GM13977 (cell line): ENCODE measurements around the gene MAGI1.

Experiments used
- DNase-seq: peaks from one replicate; pipeline ENCODE4 v3.0.0; 2012; ENCODE audit warnings: low spot score
- in situ Hi-C: fragments of 300-500 bp; cut with MboI; formaldehyde crosslinking; loops from one replicate; pipeline ENCODE4 v1.12.0; 2022; ENCODE audit warnings: low sequenced_read_pairs, low pct_unique_long_range_greater_than_20kb, mixed read lengths, inconsistent platforms; ENCODE audit not compliant: unreplicated experiment
- TF ChIP-seq, protein P1 (sequence below): IDR thresholded peaks from 2 replicates; pipeline ENCODE4 v1.5.1; 2012; ENCODE audit warnings: mild to moderate bottlenecking, control low read depth; ENCODE audit not compliant: insufficient read depth; ENCODE audit errors: extremely low read depth, missing control alignments

MAGI1 gene

DNA sequence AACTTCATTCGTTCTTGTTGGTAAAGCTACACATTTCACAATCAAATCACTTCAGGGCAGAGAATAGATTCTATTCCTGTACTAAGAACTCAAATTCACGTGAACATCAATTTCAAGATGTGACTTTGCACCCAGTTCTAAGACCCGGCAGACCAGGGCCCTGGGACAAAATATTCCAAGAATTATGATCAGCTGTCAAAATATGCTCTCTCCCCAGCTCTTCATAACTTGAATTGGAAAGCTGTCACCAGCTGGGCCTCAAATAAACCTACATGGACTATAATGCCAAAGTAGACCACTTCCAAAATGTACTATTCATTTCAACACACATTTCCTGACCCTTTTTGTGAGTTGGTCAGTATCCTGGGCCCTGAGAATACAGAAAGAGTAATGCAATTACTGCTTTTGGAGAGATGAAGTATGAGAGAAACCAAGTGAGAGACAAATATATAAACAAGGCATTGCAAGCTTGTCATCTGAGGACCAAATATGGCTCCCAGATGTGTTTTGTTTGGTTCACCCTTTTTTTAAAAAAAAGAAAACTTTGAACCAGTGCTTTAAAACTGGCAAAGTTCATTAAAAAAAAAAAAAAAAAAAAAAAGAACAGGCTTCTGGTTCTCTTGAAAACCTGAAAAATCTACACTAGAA lies 14.9 kb downstream of the MAGI1 start:
- TF ChIP-seq, protein P1, sequence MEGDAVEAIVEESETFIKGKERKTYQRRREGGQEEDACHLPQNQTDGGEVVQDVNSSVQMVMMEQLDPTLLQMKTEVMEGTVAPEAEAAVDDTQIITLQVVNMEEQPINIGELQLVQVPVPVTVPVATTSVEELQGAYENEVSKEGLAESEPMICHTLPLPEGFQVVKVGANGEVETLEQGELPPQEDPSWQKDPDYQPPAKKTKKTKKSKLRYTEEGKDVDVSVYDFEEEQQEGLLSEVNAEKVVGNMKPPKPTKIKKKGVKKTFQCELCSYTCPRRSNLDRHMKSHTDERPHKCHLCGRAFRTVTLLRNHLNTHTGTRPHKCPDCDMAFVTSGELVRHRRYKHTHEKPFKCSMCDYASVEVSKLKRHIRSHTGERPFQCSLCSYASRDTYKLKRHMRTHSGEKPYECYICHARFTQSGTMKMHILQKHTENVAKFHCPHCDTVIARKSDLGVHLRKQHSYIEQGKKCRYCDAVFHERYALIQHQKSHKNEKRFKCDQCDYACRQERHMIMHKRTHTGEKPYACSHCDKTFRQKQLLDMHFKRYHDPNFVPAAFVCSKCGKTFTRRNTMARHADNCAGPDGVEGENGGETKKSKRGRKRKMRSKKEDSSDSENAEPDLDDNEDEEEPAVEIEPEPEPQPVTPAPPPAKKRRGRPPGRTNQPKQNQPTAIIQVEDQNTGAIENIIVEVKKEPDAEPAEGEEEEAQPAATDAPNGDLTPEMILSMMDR: no peak
- in situ Hi-C loops: no loop called here
- DNase-seq: no peak

DNA sequence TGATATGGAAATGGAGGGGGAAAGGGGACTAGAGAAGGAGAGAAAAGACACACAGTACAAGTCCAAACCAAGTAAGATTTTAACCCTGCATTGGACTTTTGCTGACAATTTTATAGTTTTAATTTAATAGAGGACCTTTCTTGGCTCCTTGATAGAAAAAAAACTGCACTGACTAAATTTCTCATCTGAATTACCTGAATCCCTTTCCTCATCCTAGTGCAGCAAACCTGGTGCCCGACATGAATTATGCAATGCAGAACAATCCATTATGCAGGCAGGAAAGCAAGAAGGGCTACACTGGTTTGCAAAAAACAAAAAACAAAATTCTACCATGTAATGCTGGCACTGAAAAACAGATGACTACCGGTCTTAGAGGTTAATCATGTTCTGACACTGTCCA lies 15.5 kb downstream of the MAGI1 start:
- DNase-seq: no peak
- TF ChIP-seq, protein P1: no peak
- in situ Hi-C loops: no loop called here

DNA sequence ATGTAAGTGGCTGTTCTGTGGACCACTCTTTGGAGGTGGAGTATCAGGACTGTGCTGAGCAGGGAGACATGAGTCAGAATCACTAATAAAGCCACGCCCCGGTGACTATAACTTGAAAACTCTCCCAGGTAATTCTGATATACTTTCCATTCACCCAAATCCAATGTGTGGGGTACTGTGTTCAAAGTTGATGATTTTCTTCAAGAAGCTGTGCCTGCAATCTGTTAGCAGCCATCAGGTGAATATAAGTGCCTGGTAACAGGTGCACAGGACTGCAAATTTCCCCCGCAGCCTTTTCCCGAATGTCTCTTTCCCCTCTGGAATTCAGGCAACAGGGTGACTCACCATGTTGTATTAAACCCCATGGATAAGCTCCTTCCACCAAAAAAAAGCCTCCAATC lies 17.0 kb downstream of the MAGI1 start:
- DNase-seq: no peak
- in situ Hi-C loops: no loop called here

DNA sequence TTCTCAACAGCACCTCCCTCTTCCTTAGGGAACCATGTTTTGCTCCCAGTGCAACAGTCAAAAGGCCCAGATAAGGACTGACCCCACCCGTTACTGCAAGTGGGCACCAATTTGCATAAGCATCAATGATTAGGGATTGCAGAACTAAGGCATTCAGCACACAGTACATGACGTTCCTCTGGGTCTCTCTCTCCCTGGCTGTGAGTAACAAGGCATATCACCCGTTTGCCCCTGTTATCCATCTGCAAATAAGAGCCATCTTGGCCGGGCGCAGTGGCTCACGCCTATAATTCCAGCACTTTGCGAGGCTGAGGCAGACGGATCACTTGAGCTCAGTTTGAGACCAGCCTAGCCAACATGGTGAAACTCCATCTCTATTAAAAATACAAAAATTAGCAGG lies 18.8 kb downstream of the MAGI1 start:
- in situ Hi-C loops: no loop called here
- TF ChIP-seq, protein P1: no peak

More for the DNA sequence above, 17.0 kb downstream of the MAGI1 start:
- TF ChIP-seq, protein P1: no peak

DNA sequence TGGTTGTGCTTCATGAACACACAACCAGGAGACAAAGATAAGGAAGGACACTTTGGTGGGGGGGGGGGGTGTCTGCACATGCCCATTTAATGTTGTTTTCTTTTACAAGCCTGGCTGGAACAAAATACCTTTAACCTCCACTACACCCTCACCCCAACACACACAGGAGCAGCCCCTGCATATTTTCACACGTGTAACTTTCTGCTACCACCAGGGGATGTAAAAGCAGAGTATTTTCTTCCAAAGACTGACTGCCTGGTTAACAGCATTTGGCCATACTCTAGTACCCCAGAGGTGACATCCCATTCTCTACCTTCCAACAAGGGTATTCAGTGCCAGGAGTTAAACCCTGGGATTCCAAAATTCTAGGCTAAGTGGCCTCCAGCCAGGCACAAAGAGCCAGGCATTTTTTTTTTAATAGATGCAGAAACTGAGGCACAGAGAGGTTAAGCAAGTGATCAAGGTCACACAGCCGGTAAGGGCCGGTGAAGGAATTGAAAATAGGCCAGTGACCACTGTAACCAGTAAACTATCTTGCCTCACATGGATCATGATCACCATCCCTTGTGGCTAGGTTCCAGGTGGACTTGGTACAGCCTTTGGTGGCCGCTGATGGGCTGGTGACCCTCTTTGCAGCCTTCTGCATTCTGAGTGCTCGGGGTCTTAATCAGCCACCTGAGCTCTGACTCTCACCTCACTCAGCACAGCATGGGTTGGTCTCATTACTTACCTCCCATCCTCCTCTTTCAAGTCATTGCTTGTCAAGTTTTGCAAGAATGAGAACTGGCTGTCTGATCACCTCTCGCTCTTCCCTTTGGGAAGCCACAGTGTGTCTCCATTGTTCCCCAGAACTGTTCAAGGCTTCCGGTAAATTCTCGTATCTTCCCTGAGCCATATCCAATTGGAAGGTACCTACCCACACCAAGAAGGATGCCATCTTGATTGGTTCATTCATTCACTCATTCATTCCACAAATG lies 20.4 kb downstream of the MAGI1 start:
- DNase-seq: no peak
- in situ Hi-C loops: no loop called here
- TF ChIP-seq, protein P1: no peak

More for the DNA sequence above, 18.8 kb downstream of the MAGI1 start:
- DNase-seq: no peak

DNA sequence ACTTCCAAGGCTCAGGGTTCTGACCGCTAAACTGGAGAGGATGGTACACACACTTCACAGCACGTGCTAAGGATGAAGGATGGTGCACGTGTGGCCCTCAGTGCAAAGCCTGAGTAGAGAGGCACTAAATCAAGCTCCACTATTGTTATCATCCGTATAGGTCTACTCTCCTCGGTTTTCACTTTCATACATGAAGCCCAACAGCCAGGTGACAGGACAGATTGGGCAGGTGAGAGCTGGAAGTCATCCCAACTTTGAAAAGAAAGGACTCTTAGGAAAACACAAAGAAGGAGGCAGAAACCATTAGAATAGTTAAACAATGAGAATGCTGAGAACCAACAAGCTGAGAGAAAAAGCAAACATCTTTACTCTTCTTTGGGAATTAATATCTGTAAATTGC lies 21.1 kb downstream of the MAGI1 start:
- in situ Hi-C loops: no loop called here
- DNase-seq: no peak
- TF ChIP-seq, protein P1: no peak
